ENCODE data around the gene CAPZB. TPM values are rescaled to one million over a fixed set of nuclear protein-coding genes. Genes with fewer than 3 reads are reported as not detected.
"Not testable (repeated sequence)": the region's sequence is repeated elsewhere in the genome, so short reads cannot be mapped to it uniquely, and the experiment has no call there.

CAPZB gene
- total RNA-seq, 1 donor from 2014 or later = 352 TPM

GRCh38 chr1:19528438-19528837 is 43.1 kb upstream of the CAPZB start:
- Mint-ChIP-seq H3K4me3 (ENCODE audit: unreplicated experiment) (no peak overlapping the region), H3K9me3 (ENCODE audit: low read depth) (peaks cover 7% of the 10 kb centered on the region), H3K36me3 (ENCODE audit: low read depth) (no peaks in the 10 kb centered on the region), H3K4me1 (ENCODE audit: low read depth) (peaks cover 8% of the 10 kb centered on the region), H3K27ac (ENCODE audit: unreplicated experiment) (no peak overlapping the region), H3K27me3 (ENCODE audit: low read depth) (no peaks in the 10 kb centered on the region)
- no peak for DNase-seq (ENCODE audit: low spot score)
- no peak for TF ChIP-seq CTCF (IDR thresholded peaks at IDR 0.05)

- H3K27me3 Mint-ChIP-seq (ENCODE audit: low read depth) = no peaks in the 10 kb centered on the region
Measured at GRCh38 chr1:19525607-19526545, 40.5 kb upstream of the CAPZB start.

GRCh38 chr1:19524791-19525190 is 39.5 kb upstream of the CAPZB start:
- Mint-ChIP-seq H3K4me3 (ENCODE audit: unreplicated experiment) (no peak overlapping the region), H3K27me3 (ENCODE audit: low read depth) (no peaks in the 10 kb centered on the region), H3K4me1 (ENCODE audit: low read depth) (peaks cover 5% of the 10 kb centered on the region), H3K9me3 (ENCODE audit: low read depth) (peaks cover 5% of the 10 kb centered on the region), H3K36me3 (ENCODE audit: low read depth) (peaks cover 2% of the 10 kb centered on the region), H3K27ac (ENCODE audit: unreplicated experiment) (no peak overlapping the region)
- DNase-seq (ENCODE audit: low spot score) = no peak
- TF ChIP-seq CTCF (IDR thresholded peaks at IDR 0.05) = no peak

More at GRCh38 chr1:19525607-19526545, 40.5 kb upstream of the CAPZB start:
- Mint-ChIP-seq H3K4me1 (ENCODE audit: low read depth) (peaks cover 8% of the 10 kb centered on the region), H3K4me3 (ENCODE audit: unreplicated experiment) (no peak overlapping the region), H3K27ac (ENCODE audit: unreplicated experiment) (no peak overlapping the region), H3K9me3 (ENCODE audit: low read depth) (peaks cover 5% of the 10 kb centered on the region), H3K36me3 (ENCODE audit: low read depth) (peaks cover 2% of the 10 kb centered on the region)
- DNase-seq (ENCODE audit: low spot score) = no peak
- no peak for TF ChIP-seq CTCF (IDR thresholded peaks at IDR 0.05)

- H3K9me3 Mint-ChIP-seq (ENCODE audit: low read depth) = peaks cover 11% of the 10 kb centered on the region
- H3K4me1 Mint-ChIP-seq (ENCODE audit: low read depth); H3K4me3 Mint-ChIP-seq (ENCODE audit: unreplicated experiment); H3K27me3 Mint-ChIP-seq (ENCODE audit: low read depth); DNase-seq (ENCODE audit: low spot score); H3K27ac Mint-ChIP-seq (ENCODE audit: unreplicated experiment); H3K36me3 Mint-ChIP-seq (ENCODE audit: low read depth): not testable (repeated sequence)
Measured at GRCh38 chr1:19522570-19522969, 37.2 kb upstream of the CAPZB start.

- no peak overlapping the region for H3K27ac Mint-ChIP-seq (ENCODE audit: unreplicated experiment)
- H3K36me3 Mint-ChIP-seq (ENCODE audit: low read depth) = peaks cover 6% of the 10 kb centered on the region
- DNase-seq (ENCODE audit: low spot score) = no peak
- peaks cover 15% of the 10 kb centered on the region for H3K9me3 Mint-ChIP-seq (ENCODE audit: low read depth)
- H3K4me1 Mint-ChIP-seq (ENCODE audit: low read depth) = no peaks in the 10 kb centered on the region
- no peak for TF ChIP-seq CTCF (IDR thresholded peaks at IDR 0.05)
- no peak overlapping the region for H3K4me3 Mint-ChIP-seq (ENCODE audit: unreplicated experiment)
- no peaks in the 10 kb centered on the region for H3K27me3 Mint-ChIP-seq (ENCODE audit: low read depth)
Measured at GRCh38 chr1:19521411-19521810, 36.1 kb upstream of the CAPZB start.

Data from chondrocyte (in vitro differentiated cells).